Measurements from ENCODE around the gene LMNTD2.
A peak's percentile ranks its signal among the peaks of the same experiment; 100 is the strongest.

The LMNTD2 gene

GRCh38 chr11:535519-536454, 24.8 kb downstream of the LMNTD2 start, which contains the start of gene HRAS:
Gene HRAS, minus strand, starts transcription at chr11:535576.
- peak; percentile 91 to 95 for DNase-seq (ENCODE audit: low read depth in 1 of 2, low spot score in 1 of 2)

GRCh38 chr11:535210-535518, 25.4 kb downstream of the LMNTD2 start:
- DNase-seq (ENCODE audit: low read depth in 1 of 2, low spot score in 1 of 2) = no peak

GRCh38 chr11:534396-535209, 25.9 kb downstream of the LMNTD2 start:
- no peak for DNase-seq (ENCODE audit: low read depth in 1 of 2, low spot score in 1 of 2)

- DNase-seq (ENCODE audit: low read depth in 1 of 2, low spot score in 1 of 2) = no peak
Measured at GRCh38 chr11:533586-534395, 26.7 kb downstream of the LMNTD2 start.

- no peak for DNase-seq (ENCODE audit: low read depth in 1 of 2, low spot score in 1 of 2)
Measured at GRCh38 chr11:532986-533585, 27.5 kb downstream of the LMNTD2 start.

GRCh38 chr11:532527-532985, 28.0 kb downstream of the LMNTD2 start:
- no peak for DNase-seq (ENCODE audit: low read depth in 1 of 2, low spot score in 1 of 2)

GRCh38 chr11:531919-532526, 28.5 kb downstream of the LMNTD2 start:
- DNase-seq (ENCODE audit: low read depth in 1 of 2, low spot score in 1 of 2) = no peak

GRCh38 chr11:530960-531831, 29.3 kb downstream of the LMNTD2 start:
- DNase-seq (ENCODE audit: low read depth in 1 of 2, low spot score in 1 of 2) = no peak

GRCh38 chr11:529728-530411, 30.7 kb downstream of the LMNTD2 start:
- no peak for DNase-seq (ENCODE audit: low read depth in 1 of 2, low spot score in 1 of 2)

GRCh38 chr11:528815-529727, 31.5 kb downstream of the LMNTD2 start:
- no peak for DNase-seq (ENCODE audit: low read depth in 1 of 2, low spot score in 1 of 2)

GRCh38 chr11:528166-528814, 32.2 kb downstream of the LMNTD2 start:
- DNase-seq (ENCODE audit: low read depth in 1 of 2, low spot score in 1 of 2) = no peak

- DNase-seq (ENCODE audit: low read depth in 1 of 2, low spot score in 1 of 2) = no peak
Measured at GRCh38 chr11:526192-526591, 34.3 kb downstream of the LMNTD2 start.

- no peak for DNase-seq (ENCODE audit: low read depth in 1 of 2, low spot score in 1 of 2)
Measured at GRCh38 chr11:521177-521688, 39.3 kb downstream of the LMNTD2 start.

- DNase-seq (ENCODE audit: low read depth in 1 of 2, low spot score in 1 of 2) = no peak
Measured at GRCh38 chr11:520428-521176, 39.9 kb downstream of the LMNTD2 start.

GRCh38 chr11:518463-519202, 41.9 kb downstream of the LMNTD2 start:
- DNase-seq (ENCODE audit: low read depth in 1 of 2, low spot score in 1 of 2) = peak; percentile 74 to 89

Measured in activated T-helper 1 cell treated with anti-CD3 and anti-CD28 coated beads, Interleukin-2, amount 50 U/mL, for 16 hours (primary cell).